Measurements from ENCODE around the gene FAM163A. TPM values are rescaled to one million over a fixed set of nuclear protein-coding genes. Genes with fewer than 3 reads are reported as not detected.

The FAM163A gene
- total RNA-seq, 1 donor, result under 0.01 TPM

DNA sequence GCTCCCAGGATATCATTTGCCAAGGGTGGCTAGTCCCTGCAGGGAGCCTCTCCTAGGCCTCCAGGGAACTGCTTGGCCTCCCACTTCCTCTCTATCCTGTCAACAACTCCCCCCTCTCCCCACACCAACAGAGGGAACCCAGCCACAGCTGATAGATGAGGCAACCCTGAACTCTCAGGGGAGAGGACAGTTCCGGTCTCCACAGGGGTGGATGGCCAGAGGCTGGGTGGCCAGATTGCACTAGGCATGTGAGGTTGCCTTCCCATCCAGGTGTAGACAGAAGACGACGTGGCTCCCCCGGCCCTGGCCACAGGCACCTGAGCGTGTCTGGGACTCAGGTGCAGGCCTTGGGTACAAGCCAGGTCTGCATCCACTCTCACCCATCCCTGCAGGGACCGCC, 81.2 kb downstream of the FAM163A start:
- DNase-seq (ENCODE audit: low read depth), result no peak
- H3K4me3 ChIP-seq (ENCODE audit: low read depth, low read length), result no peak overlapping the region
- TF ChIP-seq, protein P1, sequence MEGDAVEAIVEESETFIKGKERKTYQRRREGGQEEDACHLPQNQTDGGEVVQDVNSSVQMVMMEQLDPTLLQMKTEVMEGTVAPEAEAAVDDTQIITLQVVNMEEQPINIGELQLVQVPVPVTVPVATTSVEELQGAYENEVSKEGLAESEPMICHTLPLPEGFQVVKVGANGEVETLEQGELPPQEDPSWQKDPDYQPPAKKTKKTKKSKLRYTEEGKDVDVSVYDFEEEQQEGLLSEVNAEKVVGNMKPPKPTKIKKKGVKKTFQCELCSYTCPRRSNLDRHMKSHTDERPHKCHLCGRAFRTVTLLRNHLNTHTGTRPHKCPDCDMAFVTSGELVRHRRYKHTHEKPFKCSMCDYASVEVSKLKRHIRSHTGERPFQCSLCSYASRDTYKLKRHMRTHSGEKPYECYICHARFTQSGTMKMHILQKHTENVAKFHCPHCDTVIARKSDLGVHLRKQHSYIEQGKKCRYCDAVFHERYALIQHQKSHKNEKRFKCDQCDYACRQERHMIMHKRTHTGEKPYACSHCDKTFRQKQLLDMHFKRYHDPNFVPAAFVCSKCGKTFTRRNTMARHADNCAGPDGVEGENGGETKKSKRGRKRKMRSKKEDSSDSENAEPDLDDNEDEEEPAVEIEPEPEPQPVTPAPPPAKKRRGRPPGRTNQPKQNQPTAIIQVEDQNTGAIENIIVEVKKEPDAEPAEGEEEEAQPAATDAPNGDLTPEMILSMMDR (IDR thresholded peaks at IDR 0.05; ENCODE audit: insufficient read depth, low read depth, low read length), result no peak

DNA sequence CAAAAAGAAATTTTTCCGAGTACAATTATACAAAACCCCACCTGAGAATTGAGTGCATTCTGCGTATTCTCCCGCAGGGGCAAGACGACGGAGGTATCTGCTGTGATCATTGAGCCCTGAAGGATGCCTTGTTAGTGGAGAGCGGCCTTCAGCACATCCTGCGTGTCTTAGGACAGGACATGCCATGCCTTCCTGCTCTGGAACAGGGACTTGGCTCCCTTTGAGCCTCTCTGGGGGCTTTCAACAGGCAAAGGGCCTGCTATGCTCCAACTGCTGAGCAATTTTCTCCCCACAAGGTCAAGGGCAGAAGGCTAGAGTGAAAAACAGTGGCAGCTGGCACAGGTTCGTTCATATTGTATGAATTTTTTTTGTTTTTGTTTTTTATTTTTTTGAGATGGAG, 82.1 kb downstream of the FAM163A start:
- TF ChIP-seq, protein P1 (IDR thresholded peaks at IDR 0.05; ENCODE audit: insufficient read depth, low read depth, low read length), result no peak
- DNase-seq (ENCODE audit: low read depth), result no peak
- H3K4me3 ChIP-seq (ENCODE audit: low read depth, low read length), result no peak overlapping the region

DNA sequence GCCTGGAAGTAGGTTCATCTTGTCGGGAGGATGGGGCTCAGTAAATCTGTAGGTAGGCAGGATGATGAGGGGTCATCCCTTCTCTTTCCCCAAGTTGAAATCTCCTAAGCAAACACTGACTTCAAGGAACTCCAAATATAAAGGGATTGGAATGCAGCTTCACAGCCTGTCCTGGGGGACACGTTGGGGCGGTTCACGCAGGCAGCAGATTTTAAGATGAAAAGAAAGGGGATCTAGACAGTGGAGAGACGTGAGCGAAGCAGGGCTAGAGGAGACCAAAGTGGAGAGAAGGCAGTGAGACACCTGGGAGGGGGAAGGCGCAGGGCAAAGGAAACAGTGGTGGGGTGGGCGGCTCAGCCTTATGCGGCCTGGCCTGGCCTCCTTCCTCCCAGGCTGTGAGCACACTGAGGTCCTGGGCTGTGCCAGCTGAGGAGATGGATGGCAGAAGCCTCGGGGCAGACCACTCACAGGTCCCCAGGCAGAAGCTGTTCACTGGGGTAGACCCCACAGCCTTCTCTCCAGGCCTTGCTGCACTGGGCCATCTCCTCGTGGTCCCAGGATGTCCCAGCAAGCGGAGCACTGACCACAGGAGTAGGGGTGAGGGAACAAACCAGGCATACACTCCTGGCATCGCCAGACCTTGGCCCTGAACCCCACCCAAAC, 82.8 kb downstream of the FAM163A start:
- TF ChIP-seq, protein P1 (IDR thresholded peaks at IDR 0.05; ENCODE audit: insufficient read depth, low read depth, low read length), result no peak
- no peak overlapping the region for H3K4me3 ChIP-seq (ENCODE audit: low read depth, low read length)
- no peak for DNase-seq (ENCODE audit: low read depth)

DNA sequence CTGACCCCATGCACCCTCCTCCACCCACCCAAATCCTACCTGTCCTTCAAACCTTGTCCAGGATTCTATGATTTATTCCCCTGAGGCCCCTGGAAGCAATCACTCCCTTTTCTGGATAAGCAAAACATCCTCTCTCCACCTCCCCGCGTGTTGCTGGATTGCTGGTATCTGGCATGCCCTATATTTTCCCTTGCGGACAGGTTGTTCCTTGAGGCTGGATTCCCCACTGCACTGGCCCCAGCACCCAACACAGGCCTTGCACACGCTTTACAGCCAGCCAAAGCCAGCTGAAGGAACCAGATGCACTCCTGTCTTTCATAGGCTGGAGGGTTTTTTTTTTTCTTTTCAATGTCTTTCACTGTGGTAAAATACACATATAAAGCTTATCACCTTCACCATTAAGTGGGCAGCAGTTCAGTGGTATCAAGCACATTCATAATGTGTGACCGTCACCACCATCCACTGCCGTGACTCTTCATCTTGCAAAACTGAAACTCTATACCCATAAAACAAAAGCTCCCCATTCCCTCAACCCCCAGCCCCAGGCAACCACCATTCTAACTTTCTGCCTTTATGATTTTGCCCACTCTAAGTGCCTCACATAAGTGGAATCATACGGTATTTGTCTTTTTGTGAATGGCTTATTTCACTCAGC, 83.7 kb downstream of the FAM163A start:
- H3K4me3 ChIP-seq (ENCODE audit: low read depth, low read length), result no peak overlapping the region
- DNase-seq (ENCODE audit: low read depth), result no peak
- TF ChIP-seq, protein P1 (IDR thresholded peaks at IDR 0.05; ENCODE audit: insufficient read depth, low read depth, low read length), result no peak

DNA sequence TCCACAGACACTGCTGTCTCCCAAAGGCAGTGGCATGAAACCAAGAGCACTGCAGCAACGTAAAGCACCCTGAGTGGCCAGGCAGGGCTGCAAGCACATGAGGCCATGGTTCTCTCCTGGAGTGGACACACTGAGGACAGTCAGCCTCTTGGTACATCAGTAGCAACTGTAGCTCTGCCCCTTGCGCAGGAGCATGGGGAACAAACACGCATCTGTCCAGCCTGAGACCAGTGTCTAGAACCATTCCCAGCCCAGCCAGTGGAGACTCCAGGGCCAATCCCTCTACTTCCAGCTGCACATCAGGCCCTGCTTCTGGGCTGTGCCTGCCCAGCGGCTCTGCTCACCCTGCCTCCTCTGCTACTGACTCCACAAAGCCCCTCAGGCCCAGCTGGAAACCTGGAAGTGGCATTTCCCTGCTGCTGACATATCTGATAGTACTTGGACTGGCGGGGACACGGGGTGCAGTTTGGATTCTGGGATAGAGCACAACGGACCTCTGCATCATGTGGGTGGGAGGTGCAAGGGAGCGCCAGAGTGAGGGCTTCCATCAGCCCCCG, 85.5 kb downstream of the FAM163A start:
- TF ChIP-seq, protein P1 (IDR thresholded peaks at IDR 0.05; ENCODE audit: insufficient read depth, low read depth, low read length), result no peak
- no peak for DNase-seq (ENCODE audit: low read depth)
- H3K4me3 ChIP-seq (ENCODE audit: low read depth, low read length), result no peak overlapping the region

DNA sequence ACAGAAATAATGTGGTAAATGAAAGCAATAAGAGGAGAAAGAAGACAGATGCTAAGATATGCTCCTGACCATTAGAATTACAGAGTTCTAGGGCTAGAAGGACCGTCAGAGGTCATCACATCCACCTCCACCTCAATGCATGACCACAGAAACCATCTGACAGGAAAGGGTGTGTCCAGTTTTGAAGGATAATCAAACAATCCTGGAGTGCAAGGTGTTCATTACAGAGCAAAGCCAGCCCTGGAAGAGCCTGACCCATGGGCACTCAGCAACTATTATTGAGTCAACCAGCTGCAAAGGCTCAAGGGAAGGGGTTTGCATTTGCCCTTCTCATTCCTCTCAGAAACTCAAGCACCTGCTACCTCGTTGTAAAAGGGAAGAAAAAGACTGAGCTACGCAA, 88.1 kb downstream of the FAM163A start:
- TF ChIP-seq, protein P1 (IDR thresholded peaks at IDR 0.05; ENCODE audit: insufficient read depth, low read depth, low read length), result no peak
- no peak overlapping the region for H3K4me3 ChIP-seq (ENCODE audit: low read depth, low read length)
- DNase-seq (ENCODE audit: low read depth), result no peak

All from fibroblast of villous mesenchyme (primary cell).